Effector memory CD4-positive, alpha-beta T cell (primary cell): ENCODE data around the gene LCA5.

Source experiments
- DNase-seq, 3 donors: peaks; one replicate each; pipeline ENCODE4 v3.0.0-alpha.2; 2020
- H3K27ac ChIP-seq: 2 replicates; pipeline ENCODE4 v1.7.0; 2013; ENCODE audit warnings: mild to moderate bottlenecking, low read length, moderate library complexity; ENCODE audit not compliant: insufficient read depth, poor library complexity, severe bottlenecking
- H3K27me3 ChIP-seq: replicated peaks from 2 replicates; pipeline ENCODE4 v1.7.0; 2013; ENCODE audit warnings: mild to moderate bottlenecking, low read length; ENCODE audit not compliant: insufficient read depth, control insufficient read depth, poor library complexity, severe bottlenecking
- H3K36me3 ChIP-seq: 2 replicates; pipeline ENCODE4 v1.7.0; 2013; ENCODE audit warnings: mild to moderate bottlenecking, low read length, moderate library complexity; ENCODE audit not compliant: control insufficient read depth, insufficient read depth
- H3K4me1 ChIP-seq: 2 replicates; pipeline ENCODE4 v1.7.0; 2013; ENCODE audit warnings: low read length, mild to moderate bottlenecking; ENCODE audit not compliant: control insufficient read depth, insufficient read depth, poor library complexity, severe bottlenecking
- H3K4me3 ChIP-seq: 2 replicates; pipeline ENCODE4 v1.7.0; 2013; ENCODE audit warnings: low read length, low read depth, mild to moderate bottlenecking; ENCODE audit not compliant: insufficient read depth, poor library complexity, severe bottlenecking
- H3K9me3 ChIP-seq: 2 replicates; pipeline ENCODE4 v1.7.0; 2013; ENCODE audit warnings: mild to moderate bottlenecking, low read length, moderate library complexity; ENCODE audit not compliant: control insufficient read depth

LCA5 gene

DNA sequence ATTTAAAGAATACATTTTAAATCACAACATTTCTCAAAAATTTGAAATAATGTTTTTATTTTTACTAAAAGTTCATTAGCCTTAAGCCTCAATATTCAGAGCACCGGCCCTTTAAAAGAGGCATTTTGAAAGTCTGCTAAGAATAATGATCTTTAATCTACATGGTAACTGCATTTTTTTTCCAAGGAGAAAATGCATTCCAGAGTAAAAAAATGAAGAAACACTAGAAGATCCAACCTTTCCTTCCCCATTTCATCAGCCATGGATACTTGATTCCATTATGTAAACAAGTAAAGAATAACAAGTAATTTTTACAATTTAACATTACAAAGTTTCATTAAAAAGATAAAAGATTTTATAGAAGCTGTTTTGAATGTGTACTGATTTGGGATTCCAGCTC lies 21.8 kb downstream of the LCA5 start:
- H3K4me3 ChIP-seq, result no peak overlapping the region

DNA sequence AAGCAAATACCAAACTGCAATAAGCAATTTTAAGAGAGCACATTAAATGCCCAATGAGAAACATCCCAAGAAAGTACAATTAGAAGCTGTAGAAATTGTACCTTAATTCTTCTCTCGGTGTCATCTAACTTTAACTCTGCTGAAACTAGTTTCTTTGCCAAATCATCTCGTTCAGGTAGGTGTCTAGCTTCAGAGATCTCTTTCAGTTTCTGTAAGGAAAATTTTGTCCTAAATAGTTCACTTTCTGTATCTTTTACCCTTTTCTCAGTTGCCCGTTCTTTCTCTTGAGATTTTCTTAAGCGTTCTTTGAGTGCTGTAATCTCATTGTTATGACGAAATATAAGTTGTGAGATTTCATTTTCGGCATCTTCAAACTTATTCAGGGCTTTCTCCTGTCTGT lies 24.1 kb downstream of the LCA5 start:
- Histone ChIP-seq H3K4me3 (no peak overlapping the region), H3K9me3 (no peaks in the 10 kb centered on the region), H3K27me3 (no peaks in the 10 kb centered on the region), H3K27ac (no peak overlapping the region), H3K4me1 (no peaks in the 10 kb centered on the region), H3K36me3 (no peaks in the 10 kb centered on the region)
- no peak for DNase-seq

More for the DNA sequence above, 21.8 kb downstream of the LCA5 start:
- Histone ChIP-seq H3K36me3 (no peaks in the 10 kb centered on the region), H3K27ac (no peak overlapping the region), H3K27me3 (no peaks in the 10 kb centered on the region), H3K9me3 (no peaks in the 10 kb centered on the region), H3K4me1 (no peaks in the 10 kb centered on the region)
- no peak for DNase-seq

DNA sequence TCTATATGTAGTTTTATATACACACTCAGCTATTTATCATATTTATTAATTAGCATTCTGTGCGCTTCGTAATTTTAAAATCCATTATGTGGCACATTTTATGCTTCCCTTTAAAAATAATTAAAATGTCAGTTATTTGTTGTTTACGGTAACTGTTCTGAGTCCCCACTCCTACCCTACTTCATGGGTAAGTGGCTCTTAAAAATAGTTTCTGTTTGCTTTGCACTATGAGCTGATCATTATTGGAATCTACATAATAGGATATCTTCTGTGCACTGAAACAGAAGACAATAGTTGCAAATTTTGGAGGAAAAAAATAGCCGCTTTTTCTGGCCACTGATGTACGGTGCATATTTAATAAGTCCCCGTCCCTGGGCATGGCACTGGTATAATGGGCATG lies 25.2 kb downstream of the LCA5 start:
- no peaks in the 10 kb centered on the region for H3K9me3 ChIP-seq
- no peak overlapping the region for H3K4me3 ChIP-seq
- H3K27ac ChIP-seq, result no peak overlapping the region
- no peak for DNase-seq
- H3K27me3 ChIP-seq, result no peaks in the 10 kb centered on the region
- H3K36me3 ChIP-seq, result no peaks in the 10 kb centered on the region
- H3K4me1 ChIP-seq, result no peaks in the 10 kb centered on the region

DNA sequence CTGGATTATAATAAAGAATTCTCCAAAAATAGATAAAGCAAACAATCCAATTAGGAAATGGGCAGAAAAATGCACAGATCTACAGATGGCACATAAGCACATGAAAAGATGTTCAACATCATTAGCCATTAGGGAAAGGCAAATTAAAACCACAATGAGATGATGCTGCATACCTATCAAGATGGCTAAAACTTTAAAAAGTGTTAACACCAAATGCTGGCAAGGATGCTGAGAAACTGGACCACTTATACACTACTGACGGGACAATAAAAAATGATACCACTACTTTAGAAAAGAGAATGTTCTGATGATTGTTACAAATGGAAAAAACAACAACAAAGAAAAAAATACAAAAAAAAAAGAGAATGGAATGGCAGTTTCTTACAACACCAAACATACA lies 26.5 kb downstream of the LCA5 start:
- H3K27ac ChIP-seq, result no peak overlapping the region
- no peak overlapping the region for H3K4me3 ChIP-seq
- no peak for DNase-seq
- no peaks in the 10 kb centered on the region for H3K27me3 ChIP-seq
- no peaks in the 10 kb centered on the region for H3K36me3 ChIP-seq
- H3K9me3 ChIP-seq, result no peaks in the 10 kb centered on the region
- H3K4me1 ChIP-seq, result no peaks in the 10 kb centered on the region

DNA sequence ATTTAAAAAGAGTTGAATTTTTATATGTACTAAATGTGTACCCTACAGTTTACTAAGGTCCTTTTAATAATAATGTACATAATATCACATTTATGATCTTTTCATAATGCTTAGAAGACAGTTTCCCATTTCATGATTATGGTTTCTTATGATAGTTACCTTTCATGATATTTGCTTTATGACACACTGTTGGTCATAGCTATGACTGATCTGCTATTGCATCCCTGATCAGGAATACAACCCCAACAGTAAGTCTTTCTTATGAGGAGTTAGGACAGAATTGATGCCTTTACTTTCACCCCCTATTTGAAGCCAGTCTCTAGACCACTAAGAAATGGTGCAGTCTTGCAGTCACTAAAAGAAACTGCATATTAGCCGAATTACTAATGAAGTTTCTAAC lies 31.0 kb downstream of the LCA5 start:
- no peak overlapping the region for H3K4me3 ChIP-seq
- H3K36me3 ChIP-seq, result no peaks in the 10 kb centered on the region
- H3K27me3 ChIP-seq, result no peaks in the 10 kb centered on the region
- H3K27ac ChIP-seq, result no peak overlapping the region
- DNase-seq, result no peak
- H3K9me3 ChIP-seq, result no peaks in the 10 kb centered on the region
- no peaks in the 10 kb centered on the region for H3K4me1 ChIP-seq

DNA sequence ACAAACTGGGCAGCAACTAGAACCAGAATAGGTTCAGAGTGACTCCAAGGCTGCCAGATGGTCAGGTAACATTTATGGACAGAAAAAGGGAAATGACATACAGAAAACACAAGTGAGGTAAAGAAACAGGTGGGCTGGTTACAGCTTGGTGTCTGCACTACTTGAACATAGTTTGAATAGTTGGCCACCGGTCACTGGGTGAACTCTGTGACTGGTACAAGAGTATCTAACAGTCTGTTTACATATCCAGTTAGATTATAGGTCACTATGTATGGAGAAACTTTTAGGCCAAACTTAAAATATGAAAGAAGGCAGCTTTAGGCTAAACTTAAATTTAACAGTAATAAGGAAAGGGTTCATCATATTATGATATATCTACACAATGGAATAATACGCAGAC lies 32.9 kb downstream of the LCA5 start:
- Histone ChIP-seq H3K27ac (no peak overlapping the region), H3K27me3 (no peaks in the 10 kb centered on the region), H3K4me1 (no peaks in the 10 kb centered on the region), H3K9me3 (no peaks in the 10 kb centered on the region), H3K4me3 (no peak overlapping the region), H3K36me3 (no peaks in the 10 kb centered on the region)
- no peak for DNase-seq

DNA sequence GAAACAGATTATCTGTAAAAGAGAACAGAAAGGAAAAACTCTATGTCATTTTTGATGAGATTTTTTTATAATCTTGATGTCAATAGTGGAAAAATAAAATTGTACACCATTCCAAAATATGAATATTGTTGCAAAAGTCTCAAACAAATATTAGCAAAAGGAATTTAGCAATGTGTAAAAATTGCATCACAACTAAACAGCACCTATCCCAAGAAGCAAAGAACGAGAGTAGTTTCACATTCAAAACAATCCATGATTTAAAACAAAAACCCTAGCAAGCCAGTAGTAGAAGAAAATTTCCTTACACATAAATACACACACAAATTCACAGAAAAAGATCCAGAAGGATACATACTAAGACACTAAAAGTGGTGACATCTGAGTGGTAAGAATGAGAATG lies 38.4 kb downstream of the LCA5 start:
- H3K27me3 ChIP-seq, result no peaks in the 10 kb centered on the region
- no peaks in the 10 kb centered on the region for H3K4me1 ChIP-seq
- DNase-seq, result no peak
- no peaks in the 10 kb centered on the region for H3K9me3 ChIP-seq
- H3K27ac ChIP-seq, result no peak overlapping the region
- H3K36me3 ChIP-seq, result no peaks in the 10 kb centered on the region
- no peak overlapping the region for H3K4me3 ChIP-seq

DNA sequence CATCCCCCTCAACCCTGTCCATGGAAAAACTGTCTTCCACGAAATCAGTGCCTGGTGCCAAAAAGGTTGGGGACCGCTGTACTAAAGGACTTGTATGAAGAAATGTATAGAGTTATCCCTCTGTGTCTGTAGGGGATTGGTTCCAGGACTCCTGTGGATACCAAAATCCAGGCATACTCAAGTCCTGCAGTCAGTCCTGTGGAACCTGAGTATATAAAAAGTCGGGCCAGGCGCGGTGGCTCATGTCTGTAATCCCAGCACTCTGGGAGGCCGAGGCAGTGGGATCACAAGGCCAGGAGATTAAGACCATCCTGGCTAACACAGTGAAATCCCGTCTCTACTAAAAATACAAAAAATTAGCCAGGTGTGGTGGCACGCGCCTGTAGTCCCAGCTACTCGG lies 42.0 kb downstream of the LCA5 start:
- no peaks in the 10 kb centered on the region for H3K9me3 ChIP-seq
- no peaks in the 10 kb centered on the region for H3K27me3 ChIP-seq
- H3K27ac ChIP-seq, result no peak overlapping the region
- H3K4me3 ChIP-seq, result no peak overlapping the region
- H3K36me3 ChIP-seq, result no peaks in the 10 kb centered on the region
- H3K4me1 ChIP-seq, result no peaks in the 10 kb centered on the region
- no peak for DNase-seq

DNA sequence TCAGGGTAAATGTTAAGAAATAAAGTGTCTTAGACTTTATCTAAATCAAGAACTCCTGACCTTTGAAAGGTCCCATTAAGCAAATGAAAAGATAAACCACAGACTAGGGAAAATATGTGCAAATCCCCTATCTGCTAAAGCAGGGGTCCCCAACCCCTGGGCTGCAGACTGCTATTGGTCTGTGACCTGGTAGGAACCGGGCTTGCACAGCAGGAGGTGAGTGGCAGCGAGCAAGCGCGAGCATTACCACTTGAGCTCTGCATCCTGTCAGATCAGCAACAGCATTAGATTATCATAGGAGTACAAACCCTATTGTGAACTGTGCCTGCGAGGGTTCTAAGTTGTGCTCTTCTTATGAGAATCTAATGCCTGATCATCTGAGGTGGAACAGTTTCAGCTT lies 42.4 kb downstream of the LCA5 start:
- H3K4me1 ChIP-seq, result no peaks in the 10 kb centered on the region
- no peak overlapping the region for H3K4me3 ChIP-seq
- no peaks in the 10 kb centered on the region for H3K27me3 ChIP-seq
- no peaks in the 10 kb centered on the region for H3K9me3 ChIP-seq
- DNase-seq, result no peak
- H3K36me3 ChIP-seq, result no peaks in the 10 kb centered on the region
- H3K27ac ChIP-seq, result no peak overlapping the region

DNA sequence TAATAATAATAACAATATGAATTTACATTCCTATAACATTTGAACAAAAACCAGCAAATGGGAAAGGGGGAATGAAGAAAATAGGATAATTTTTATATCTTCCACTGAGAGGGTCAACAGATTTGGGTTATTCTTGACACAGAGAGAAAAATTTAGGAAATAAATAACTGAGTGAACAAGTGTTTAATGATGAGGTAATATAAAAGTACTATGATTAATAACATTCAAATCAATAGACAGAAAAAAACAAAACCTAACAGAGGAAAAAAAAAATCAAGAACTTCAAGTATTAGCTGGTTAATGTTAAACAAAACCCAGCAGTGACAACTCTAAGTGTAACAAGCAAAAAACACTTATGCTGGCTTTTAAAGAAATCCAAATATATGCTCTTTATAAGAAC lies 66.5 kb downstream of the LCA5 start:
- Histone ChIP-seq H3K36me3 (no peaks in the 10 kb centered on the region), H3K4me1 (no peaks in the 10 kb centered on the region), H3K4me3 (no peak overlapping the region), H3K27ac (no peak overlapping the region), H3K27me3 (peaks cover 2% of the 10 kb centered on the region), H3K9me3 (no peaks in the 10 kb centered on the region)
- no peak for DNase-seq
